ENCODE results near the gene RRAGC.
"Not testable (repeated sequence)": the region's sequence is repeated elsewhere in the genome, so short reads cannot be mapped to it uniquely, and the experiment has no call there.

Gene RRAGC

GRCh38 chr1:38814984-38815464 lies 44.5 kb downstream of the RRAGC start:
- DNase-seq = no peak

- DNase-seq = no peak
Observed at GRCh38 chr1:38814444-38814983, 45.1 kb downstream of the RRAGC start.

- DNase-seq = no peak
Observed at GRCh38 chr1:38812981-38813380, 46.6 kb downstream of the RRAGC start.

DNA sequence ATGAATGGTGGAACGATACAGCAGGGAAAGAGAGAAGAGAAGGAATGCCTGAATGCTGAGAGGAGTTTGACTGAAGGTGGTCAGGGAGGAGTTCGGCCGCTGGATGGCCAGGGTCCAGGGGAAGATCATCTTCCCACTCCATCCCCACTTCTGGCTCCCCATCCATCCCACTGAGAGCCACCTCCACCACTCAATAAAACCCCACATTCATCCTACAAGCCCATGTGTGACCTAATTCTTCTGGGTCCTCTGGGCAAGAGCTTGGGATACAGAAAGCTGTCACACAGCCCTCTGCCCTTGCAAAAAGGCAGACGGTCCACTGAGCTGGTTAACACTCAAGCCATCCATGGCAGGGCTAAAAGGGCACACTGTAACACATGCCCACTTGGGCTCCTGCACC lies 48.1 kb downstream of the RRAGC start:
- DNase-seq = not testable (repeated sequence)

GRCh38 chr1:38806090-38806489 lies 53.5 kb downstream of the RRAGC start:
- no peak for DNase-seq

GRCh38 chr1:38805036-38805435 lies 54.5 kb downstream of the RRAGC start:
- no peak for DNase-seq

DNA sequence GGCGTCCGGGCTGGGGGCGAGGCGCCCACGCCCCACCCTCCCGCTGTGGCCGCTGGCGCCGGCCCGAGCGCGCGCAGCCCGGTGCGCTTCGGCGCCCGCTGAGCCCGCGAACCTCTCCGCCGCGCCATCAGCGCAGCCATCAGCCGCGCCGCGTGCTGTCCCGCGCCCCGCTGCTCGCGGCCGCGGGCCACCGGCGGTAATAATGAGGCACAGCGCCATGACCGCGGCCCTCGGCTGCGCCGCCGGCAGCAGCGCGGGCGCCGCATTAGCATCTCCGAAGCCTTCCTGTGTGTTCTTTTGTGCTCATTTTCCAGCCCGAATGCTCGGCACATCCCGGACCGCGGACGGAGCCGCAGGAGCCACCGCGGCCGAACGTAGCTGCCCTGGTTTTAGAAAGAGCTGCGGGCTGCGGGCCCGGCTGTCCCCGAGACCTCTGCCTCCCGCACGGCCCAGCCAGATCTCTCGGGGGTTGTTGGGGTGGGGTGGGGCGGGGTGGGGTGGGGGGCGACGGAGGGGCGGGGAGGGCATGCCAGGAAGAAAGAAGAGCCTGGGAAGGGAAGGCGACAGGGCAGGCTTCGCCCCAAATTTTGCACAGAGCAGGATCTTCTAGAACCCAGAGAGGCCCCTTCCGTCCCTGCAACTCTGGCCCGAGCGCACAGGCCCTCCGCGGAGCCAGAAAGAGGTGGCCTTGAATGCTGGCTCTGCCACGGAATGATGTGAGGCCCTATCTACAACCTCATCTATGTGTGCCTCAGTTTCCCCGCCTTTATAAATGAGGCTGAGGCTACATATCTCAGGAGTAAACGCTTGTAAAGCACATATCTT lies 55.3 kb downstream of the RRAGC start:
- DNase-seq = no peak

DNA sequence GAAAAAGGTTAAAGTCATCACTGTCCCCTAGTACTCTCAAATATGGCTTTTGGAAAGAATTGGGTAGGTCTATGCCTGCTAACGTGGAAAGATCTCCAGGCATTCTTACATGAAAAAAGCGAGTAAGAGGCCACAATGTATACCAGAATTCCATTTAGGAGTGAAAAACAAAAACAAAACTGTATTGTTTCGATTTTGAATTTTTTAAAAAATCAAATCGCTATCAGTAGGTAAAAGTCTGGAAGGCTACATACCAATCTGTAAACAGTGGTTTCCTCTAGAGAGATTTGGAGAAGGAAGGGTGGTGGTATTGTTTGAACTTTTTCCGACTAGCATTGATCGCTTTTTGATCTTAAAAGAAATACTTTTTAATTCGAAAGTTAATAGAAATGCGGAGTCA lies 55.9 kb downstream of the RRAGC start:
- DNase-seq = no peak

DNA sequence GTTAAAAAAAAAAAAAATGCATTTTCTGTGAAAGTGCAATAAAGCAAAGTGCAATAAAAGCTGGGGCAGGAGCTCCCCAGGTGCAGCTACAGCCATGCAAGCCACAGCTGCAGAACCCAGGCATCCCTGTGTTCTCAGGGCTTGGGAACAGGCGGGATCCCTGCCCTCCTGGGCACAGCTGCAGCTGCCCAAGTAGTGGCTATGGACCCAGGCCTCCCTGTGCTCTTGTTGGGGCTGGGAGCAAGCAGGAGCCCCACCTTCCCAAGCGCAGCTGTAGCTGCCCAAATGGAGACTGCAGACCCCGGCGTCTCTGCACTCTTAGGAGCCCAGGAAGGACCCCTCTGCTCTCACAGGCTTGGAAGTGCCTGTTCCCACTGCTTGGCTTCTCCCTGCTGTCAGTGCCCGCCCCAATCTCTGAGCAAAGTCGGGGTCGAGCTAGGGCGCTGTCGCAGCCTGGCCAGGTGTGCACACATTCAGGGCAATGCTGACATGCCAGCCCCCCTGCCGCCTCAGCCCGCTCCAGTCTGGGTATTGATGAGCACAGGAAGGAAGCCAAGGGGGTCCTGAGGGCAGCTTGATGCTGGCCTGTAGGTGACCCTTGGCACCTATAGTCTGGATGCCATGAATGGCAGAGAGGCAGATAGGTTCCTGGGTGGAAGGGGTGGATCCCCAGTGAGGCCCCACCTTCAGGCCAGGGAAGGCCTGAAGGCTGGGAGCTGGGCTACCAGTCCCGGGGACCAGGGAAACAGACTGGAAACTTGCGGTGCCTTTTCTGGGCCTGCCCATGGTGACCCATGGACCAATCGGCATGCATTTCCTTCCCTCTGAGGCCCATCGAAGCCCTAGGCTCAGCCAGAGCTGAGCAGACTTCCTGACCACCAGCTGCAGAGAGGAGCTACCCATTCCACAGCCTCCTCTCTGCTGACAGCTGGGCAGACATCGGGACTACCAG lies 58.6 kb downstream of the RRAGC start:
- no peak for DNase-seq

DNA sequence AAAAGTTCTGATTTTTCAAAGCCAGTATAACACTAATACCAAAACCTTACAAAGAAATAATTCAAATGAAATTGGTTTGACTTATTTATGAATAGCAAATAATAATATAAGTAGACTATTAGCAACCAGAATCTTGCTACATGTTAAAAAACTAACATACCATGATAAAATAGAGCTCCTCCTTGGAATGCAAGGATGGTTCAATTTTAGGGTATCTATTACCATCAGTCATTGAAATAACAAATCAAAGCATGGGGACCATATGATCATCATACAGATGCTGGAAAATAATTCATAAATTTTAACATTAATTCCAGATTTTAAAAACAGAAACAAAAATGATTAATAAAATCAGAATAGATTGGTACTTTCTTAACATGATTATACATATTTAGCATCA lies 66.3 kb downstream of the RRAGC start:
- no peak for DNase-seq

- no peak for DNase-seq
Observed at GRCh38 chr1:38791892-38792291, 67.7 kb downstream of the RRAGC start.

DNA sequence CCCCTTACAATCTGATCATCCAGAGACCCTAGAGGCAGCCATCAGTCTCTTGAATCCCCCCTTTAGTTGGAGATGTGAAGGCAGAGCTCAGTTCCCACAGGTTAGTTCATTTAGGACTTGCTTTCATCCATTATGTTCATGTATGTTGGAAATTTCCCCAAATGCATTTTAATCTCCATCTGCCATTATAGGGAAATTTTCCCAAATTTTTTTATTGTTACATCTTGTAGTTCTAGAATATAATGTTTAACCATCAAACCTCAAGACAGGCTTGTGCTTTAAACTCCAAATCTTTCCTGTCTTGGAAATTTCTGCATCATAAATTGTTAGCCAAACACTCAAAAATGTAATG lies 68.4 kb downstream of the RRAGC start:
- no peak for DNase-seq

GRCh38 chr1:38790422-38791163 lies 69.0 kb downstream of the RRAGC start:
- DNase-seq = no peak

GRCh38 chr1:38789498-38790169 lies 69.9 kb downstream of the RRAGC start:
- DNase-seq = no peak

DNA sequence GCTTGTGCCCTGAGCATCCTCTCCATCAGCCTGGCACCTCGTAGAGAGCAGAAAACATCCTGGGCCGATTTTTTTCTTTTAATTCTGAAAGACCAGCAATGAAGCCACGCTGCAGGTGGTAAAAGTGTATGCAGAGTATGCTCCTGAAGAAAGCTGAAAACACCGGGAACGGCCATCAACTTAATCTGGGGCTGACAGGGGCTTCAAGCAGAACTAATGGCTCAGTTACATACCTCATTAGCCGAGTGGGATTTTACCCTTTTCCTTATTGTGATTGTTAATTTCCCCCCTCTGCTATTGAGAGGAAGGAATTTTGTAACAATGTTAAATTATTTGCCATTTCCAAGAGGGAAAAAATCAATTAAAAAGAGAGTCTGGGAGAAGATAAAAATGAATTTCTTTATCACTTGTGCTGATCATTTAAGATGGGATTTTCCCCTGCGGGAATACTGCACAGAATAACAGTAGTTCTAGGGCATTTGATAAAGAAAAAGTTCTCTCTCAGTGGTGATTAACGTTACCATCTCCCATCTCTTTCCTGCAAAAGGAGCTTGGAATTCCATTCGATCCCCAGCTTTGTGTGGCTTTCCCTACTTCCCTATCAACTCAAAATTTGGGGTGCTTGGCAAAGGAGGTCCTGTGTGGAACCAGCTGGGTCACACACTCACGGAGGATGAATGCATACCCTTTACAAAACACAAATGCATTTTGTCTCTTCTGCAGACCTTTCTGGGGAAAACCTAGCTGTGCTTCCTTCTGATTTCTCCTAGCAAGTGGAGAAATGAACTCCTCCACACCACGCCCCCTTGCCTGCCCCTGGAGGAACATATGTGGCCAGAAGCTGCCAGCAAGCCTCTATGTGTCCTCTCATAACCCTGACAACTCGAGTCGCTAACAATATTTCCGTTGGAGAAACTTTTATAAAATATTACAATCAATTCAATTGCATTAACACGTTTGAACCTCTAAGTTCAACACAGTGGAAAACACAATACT lies 70.9 kb downstream of the RRAGC start:
- DNase-seq = no peak

Data from left hindlimb (tissue), 1 donor.